SK-N-SH (cell line): ENCODE measurements around the gene MAPT. TPM values are rescaled to one million over a fixed set of nuclear protein-coding genes. Genes with fewer than 3 reads are reported as not detected.

Source experiments
- CTCF ChIA-PET: fragments of 300-600, 350-600 bp; formaldehyde crosslinking; extraction: SDS; loops from one replicate; lab custom pipeline; 2021; lab: Yijun Ruan, JAX
- POLR2A ChIA-PET: fragments of 350-600 bp; sonication (Branson Sonifier 250); formaldehyde crosslinking; extraction: SDS; loops from one replicate; lab custom pipeline; 2020; ENCODE audit warnings: antibody characterized with exemption, inconsistent platforms; lab: Yijun Ruan, JAX
- DNase-seq: peaks from one replicate; pipeline ENCODE4 v3.0.0; 2012
- H2AFZ ChIP-seq: fragments of 200-600 bp; sonication (generic); 2 replicates; pipeline ENCODE4 v1.8.1; 2016; ENCODE audit warnings: antibody characterized with exemption, mild to moderate bottlenecking, low read depth
- H3F3A ChIP-seq: fragments of 200-600 bp; sonication (generic); replicated peaks from 2 replicates; pipeline ENCODE3; 2016; ENCODE audit warnings: antibody characterized with exemption, mild to moderate bottlenecking; ENCODE audit not compliant: insufficient read depth
- H3K27ac ChIP-seq, 2 experiments: fragments of 200-500 bp in 1 of 2; fragments of 200-600 bp in 1 of 2; sonication (Bioruptor generic) in 1 of 2; sonication (generic), shearing (Covaris generic) in 1 of 2; 2 replicates each; pipeline versions ENCODE4 v1.5.1 to v1.6.1; 2014 to 2016; ENCODE audit warnings: low read depth in 2 of 2, inconsistent platforms in 1 of 2, low read length in 1 of 2, mild to moderate bottlenecking in 1 of 2, mixed read lengths in 1 of 2
- H3K27me3 ChIP-seq: fragments of 200-600 bp; sonication (generic), shearing (Covaris generic); 2 replicates; pipeline ENCODE4 v1.6.1; 2016; ENCODE audit warnings: mixed run types; ENCODE audit not compliant: insufficient read depth
- H3K36me3 ChIP-seq, 2 experiments: fragments of 200-500 bp in 1 of 2; fragments of 200-600 bp in 1 of 2; sonication (Bioruptor generic) in 1 of 2; sonication (generic) in 1 of 2; replicated peaks in 1 of 2; 2 replicates each; pipeline versions ENCODE3 to v1.5.1; 2014 to 2016; ENCODE audit warnings: low read length in 1 of 2, mild to moderate bottlenecking in 1 of 2; ENCODE audit not compliant: insufficient read depth in 2 of 2, control insufficient read depth in 1 of 2
- H3K4me1 ChIP-seq, 2 experiments: fragments of 200-500 bp in 1 of 2; fragments of 200-600 bp in 1 of 2; sonication (Bioruptor generic) in 1 of 2; sonication (generic), shearing (Covaris generic) in 1 of 2; 2 replicates each; pipeline versions ENCODE4 v1.5.1 to v1.6.1; 2014 to 2016; ENCODE audit warnings: low read depth in 1 of 2, low read length in 1 of 2, mixed run types in 1 of 2; ENCODE audit not compliant: insufficient read depth in 2 of 2, control insufficient read depth in 1 of 2
- H3K4me2 ChIP-seq: fragments of 200-600 bp; sonication (generic), shearing (Covaris generic); 2 replicates; pipeline ENCODE4 v1.6.1; 2017; ENCODE audit warnings: mixed run types
- H3K4me3 ChIP-seq, 2 experiments: fragments of 200-500 bp in 1 of 2; fragments of 200-600 bp in 1 of 2; sonication (Bioruptor generic) in 1 of 2; sonication (generic), shearing (Covaris generic) in 1 of 2; 2 replicates each; pipeline versions ENCODE4 v1.5.1 to v1.8.1; 2014 to 2016; ENCODE audit warnings: low read depth in 2 of 2, inconsistent platforms in 1 of 2, low read length in 1 of 2, mild to moderate bottlenecking in 1 of 2, mixed read lengths in 1 of 2, moderate library complexity in 1 of 2
- H3K79me2 ChIP-seq: fragments of 200-600 bp; sonication (generic); 2 replicates; pipeline ENCODE4 v1.8.1; 2017; ENCODE audit warnings: mild to moderate bottlenecking; ENCODE audit not compliant: insufficient read depth
- H3K9ac ChIP-seq: fragments of 200-600 bp; sonication (generic); 2 replicates; pipeline ENCODE4 v1.6.1; 2017; ENCODE audit warnings: mixed run types
- H3K9me2 ChIP-seq: fragments of 200-600 bp; sonication (generic); 2 replicates; pipeline ENCODE4 v1.6.1; 2017; ENCODE audit warnings: mixed run types
- H3K9me3 ChIP-seq: fragments of 200-600 bp; sonication (generic); 2 replicates; pipeline ENCODE4 v1.6.1; 2017; ENCODE audit warnings: mixed run types, mild to moderate bottlenecking, moderate library complexity
- H4K20me1 ChIP-seq: fragments of 200-600 bp; sonication (generic); 2 replicates; pipeline ENCODE4 v1.6.1; 2017; ENCODE audit warnings: mild to moderate bottlenecking, mixed run types; ENCODE audit not compliant: insufficient read depth
- CTCF ChIP-seq: fragments of 200-600 bp; sonication (generic); IDR thresholded peaks from 2 replicates; pipeline ENCODE4 v1.6.1; 2017; ENCODE audit warnings: antibody characterized with exemption, mild to moderate bottlenecking, moderate library complexity
- ELF1 ChIP-seq: IDR thresholded peaks from 2 replicates; pipeline ENCODE4 v1.4.0; 2012
- EP300 ChIP-seq, 2 experiments: IDR thresholded peaks; 2 replicates each; pipeline versions ENCODE4 v1.4.0 to v1.6.1; 2012; ENCODE audit warnings: borderline replicate concordance in 1 of 2, low read depth in 1 of 2, low read length in 1 of 2
- FOSL2 ChIP-seq: IDR thresholded peaks from 2 replicates; pipeline ENCODE4 v1.4.0; 2012; ENCODE audit warnings: low read depth, mild to moderate bottlenecking, moderate library complexity, borderline replicate concordance
- FOXJ3 ChIP-seq: sonication (generic); formaldehyde crosslinking; IDR thresholded peaks from 2 replicates; pipeline ENCODE4 v1.5.1; 2020; ENCODE audit warnings: mild to moderate bottlenecking, missing genetic modification reagents
- FOXM1 ChIP-seq: IDR thresholded peaks from 2 replicates; pipeline ENCODE4 v1.4.0; 2012; ENCODE audit warnings: low read depth, mild to moderate bottlenecking
- GABPA ChIP-seq: IDR thresholded peaks from 2 replicates; pipeline ENCODE4 v1.4.0; 2012; ENCODE audit warnings: low read depth, mild to moderate bottlenecking
- MEF2A ChIP-seq: IDR thresholded peaks from 2 replicates; pipeline ENCODE4 v1.4.0; 2012; ENCODE audit warnings: low read depth, borderline replicate concordance
- NFIC ChIP-seq: IDR thresholded peaks from 2 replicates; pipeline ENCODE4 v1.4.0; 2012; ENCODE audit warnings: borderline replicate concordance
- NRF1 ChIP-seq: IDR thresholded peaks from 2 replicates; pipeline ENCODE4 v1.6.1; 2012; ENCODE audit warnings: low read depth, mild to moderate bottlenecking, low read length
- SMC3 ChIP-seq: IDR thresholded peaks from 2 replicates; pipeline ENCODE4 v1.6.1; 2012; ENCODE audit warnings: low read depth, low read length, improper control_type of control experiment
- USF1 ChIP-seq: IDR thresholded peaks from 2 replicates; pipeline ENCODE4 v1.4.0; 2012; ENCODE audit warnings: low read depth, borderline replicate concordance
- WGBS: methylation state at CpG from one replicate; pipeline ENCODE4 v1.1.6; 2017; ENCODE audit warnings: low lambda C conversion rate; 5-methylcytosine and 5-hydroxymethylcytosine counted together
- polyA plus RNA-seq, 3 experiments: library from polyadenylated mRNA; depleted of rRNA; stranded (reverse); fragments of >200 nt; gene quantifications; 2 replicates each; pipeline ENCODE4 v1.2.3, GENCODE V29; 2012

MAPT gene
- polyA plus RNA-seq, 1 of the 3 experiments (the other 2 are of a cell fraction), result 0.74 TPM

GRCh38 chr17:45888392-45888791 is 6.0 kb upstream of the MAPT start:
- Histone ChIP-seq H3K4me3 (no peak overlapping the region), H2AFZ (no peak overlapping the region), H3K36me3 (no peaks in the 10 kb centered on the region), H4K20me1 (no peaks in the 10 kb centered on the region), H3K9me2 (no peaks in the 10 kb centered on the region), H3K9ac (no peak overlapping the region), H3K27me3 (peaks cover 6% of the 10 kb centered on the region; the same call in 1 of the 2 replicates), H3F3A (peaks cover 3% of the 10 kb centered on the region), H3K9me3 (no peaks in the 10 kb centered on the region), H3K79me2 (no peaks in the 10 kb centered on the region), H3K4me2 (no peak overlapping the region), H3K27ac (no peak overlapping the region), H3K4me1 (no peaks in the 10 kb centered on the region)
- TF ChIP-seq CTCF, result no peak
- ChIA-PET CTCF (interaction anchor here (1.1 to 1.4 kb wide), 2 partner anchors 14 to 16 kb away, joined by 3 to 4 read pairs; no protein-coding TSS in a partner anchor), POLR2A (no interaction called here)
- no peak for DNase-seq
- 12% methylated on average over 5 of the region's 5 CpGs for WGBS

DNA sequence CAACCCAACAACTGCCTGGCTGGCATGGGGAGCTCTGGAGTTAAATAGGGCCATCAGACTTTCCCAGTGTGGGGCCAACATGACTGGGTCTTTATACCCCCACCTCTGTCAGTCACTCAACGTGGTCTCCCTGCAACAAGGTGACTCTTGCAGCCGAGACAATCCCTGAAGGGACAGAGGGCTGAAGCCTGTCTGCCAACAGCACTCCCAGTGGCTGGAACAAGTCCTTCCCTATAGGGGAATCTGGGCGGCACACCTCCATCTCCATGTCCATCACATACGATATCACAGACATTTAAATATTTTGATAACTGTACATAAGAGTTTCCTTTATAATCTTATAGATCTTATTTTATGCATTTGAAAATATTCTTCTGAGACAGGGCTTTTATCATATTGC is 4.8 kb upstream of the MAPT start:
- Histone ChIP-seq H2AFZ (no peak overlapping the region), H3K9me2 (no peaks in the 10 kb centered on the region), H3K36me3 (no peaks in the 10 kb centered on the region)
- CTCF ChIA-PET, result interaction anchor here (0.6 to 1.5 kb wide), 3 partner anchors 9 to 947 kb away, joined by 3 to 4 read pairs (median 3); no protein-coding TSS in a partner anchor
- TF ChIP-seq EP300 (IDR thresholded peaks at IDR 0.05; ENCODE audit: borderline replicate concordance in 1 of 2, low read depth in 1 of 2, low read length in 1 of 2) (no peak), CTCF (peak; percentile 22; the same call in 1 of the 2 replicates), ELF1 (no peak)
- TF ChIP-seq, all 33 proteins: peak for 1
- no peak overlapping the region for H3K4me2 ChIP-seq
- no peaks in the 10 kb centered on the region for H3K79me2 ChIP-seq
- WGBS, result 37% methylated on average over 4 of the region's 4 CpGs
- H4K20me1 ChIP-seq, result no peaks in the 10 kb centered on the region
- H3K9ac ChIP-seq, result no peak overlapping the region
- H3K4me1 ChIP-seq, result peaks cover 0 to 4% of the 10 kb centered on the region in 2 experiments; a peak in 1 of 4 replicates
- DNase-seq, result no peak
- no peak overlapping the region for H3K27ac ChIP-seq
- no peak overlapping the region for H3K4me3 ChIP-seq
- H3F3A ChIP-seq, result peaks cover 6% of the 10 kb centered on the region
- H3K9me3 ChIP-seq, result no peaks in the 10 kb centered on the region
- peaks cover 6% of the 10 kb centered on the region; the same call in 1 of the 2 replicates for H3K27me3 ChIP-seq
- POLR2A ChIA-PET, result no interaction called here

DNA sequence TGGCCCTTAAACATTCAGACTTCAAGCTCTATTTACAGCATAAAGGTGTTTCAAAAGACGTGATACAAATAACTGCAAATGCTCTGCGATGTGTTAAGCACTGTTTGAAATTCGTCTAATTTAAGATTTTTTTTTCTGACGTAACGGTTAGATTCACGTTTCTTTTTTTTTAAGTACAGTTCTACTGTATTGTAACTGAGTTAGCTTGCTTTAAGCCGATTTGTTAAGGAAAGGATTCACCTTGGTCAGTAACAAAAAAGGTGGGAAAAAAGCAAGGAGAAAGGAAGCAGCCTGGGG is 681 bp upstream of the MAPT start:
- 71% methylated on average over 7 of the region's 7 CpGs for WGBS
- TF ChIP-seq ELF1, result no peak
- no peak for TF ChIP-seq NRF1
- TF ChIP-seq GABPA, result no peak
- no peak for TF ChIP-seq MEF2A
- TF ChIP-seq USF1, result no peak
- TF ChIP-seq FOSL2, result no peak
- no peak for TF ChIP-seq FOXJ3 (CRISPR knock-in tag)
- no peak for TF ChIP-seq NFIC
- no peak for TF ChIP-seq FOXM1
- no peak for TF ChIP-seq SMC3
- Histone ChIP-seq H3F3A (peaks cover 6% of the 10 kb centered on the region), H3K27ac (peak overlapping the region in 1 of 2 experiments; percentile 41; a peak in 1 of 4 replicates), H3K36me3 (no peaks in the 10 kb centered on the region), H3K9me3 (no peaks in the 10 kb centered on the region), H4K20me1 (no peaks in the 10 kb centered on the region), H3K4me3 (peak overlapping the region; percentile 77 to 92; a peak in 3 of 4 replicates), H2AFZ (peak overlapping the region; percentile 92), H3K79me2 (no peaks in the 10 kb centered on the region), H3K4me2 (peak overlapping the region; percentile 100; the same call in 1 of the 2 replicates), H3K27me3 (peaks cover 37% of the 10 kb centered on the region), H3K4me1 (peaks cover 0 to 19% of the 10 kb centered on the region in 2 experiments; a peak in 1 of 4 replicates), H3K9ac (no peak overlapping the region; the same call in 1 of the 2 replicates), H3K9me2 (no peaks in the 10 kb centered on the region)
- ChIA-PET POLR2A (interaction anchor here (0.9 kb wide), 1 partner anchor 9 kb away, joined by 6 read pairs; no protein-coding TSS in a partner anchor), CTCF (interaction anchor here (0.6 to 3.9 kb wide), 33 partner anchors 9 to 1321 kb away, joined by 3 to 34 read pairs (median 5); partner anchors contain the start of gene SPPL2C)
- DNase-seq, result no peak
